WTC11 (cell line): ENCODE measurements around the gene PTN. TPM values are rescaled to one million over a fixed set of nuclear protein-coding genes. Genes with fewer than 3 reads are reported as not detected.

ENCODE experiments used
- ATAC-seq: fragments of 200-7000 bp; cut with Tn5 transposase; 2 replicates; pipeline ENCODE4 v1.10.0; 2021; ENCODE audit warnings: mild to moderate bottlenecking, moderate library complexity
- CTCF ChIA-PET: fragments of 300-600 bp; sonication (Branson Sonifier 250); formaldehyde crosslinking; loops from one replicate; lab custom pipeline; 2021; ENCODE audit warnings: antibody characterized with exemption; lab: Charles Lee
- POLR2A ChIA-PET: fragments of 350-600 bp; sonication (Branson Sonifier 250); formaldehyde crosslinking; loops from one replicate; lab custom pipeline; 2021; ENCODE audit warnings: antibody characterized with exemption; lab: Charles Lee
- DNase-seq: peaks from one replicate; pipeline ENCODE4 v3.0.0; 2021; ENCODE audit warnings: low spot score
- H3K27ac Mint-ChIP-seq: 2 replicates; pipeline ENCODE4 v1.8.0; 2021; ENCODE audit warnings: mixed read lengths
- H3K27me3 Mint-ChIP-seq: 2 replicates; pipeline ENCODE4 v1.8.0; 2021; ENCODE audit warnings: low read depth, mild to moderate bottlenecking, moderate library complexity, mixed read lengths
- H3K36me3 Mint-ChIP-seq: 2 replicates; pipeline ENCODE4 v1.8.0; 2021; ENCODE audit warnings: mixed read lengths
- H3K4me1 Mint-ChIP-seq: 2 replicates; pipeline ENCODE4 v1.8.0; 2022; ENCODE audit warnings: mixed read lengths
- H3K4me3 Mint-ChIP-seq: 2 replicates; pipeline ENCODE4 v1.8.0; 2021; ENCODE audit warnings: mild to moderate bottlenecking, moderate library complexity, mixed read lengths
- H3K9me3 Mint-ChIP-seq: 2 replicates; pipeline ENCODE4 v1.8.0; 2021; ENCODE audit warnings: mixed read lengths
- FOXJ3 ChIP-seq: sonication (generic); formaldehyde crosslinking; IDR thresholded peaks from 2 replicates; pipeline ENCODE4 v1.9.0; 2021; ENCODE audit warnings: missing genetic modification reagents, mild to moderate bottlenecking, borderline replicate concordance
- MXD4 ChIP-seq: fragments of 250-450 bp; sonication (Bioruptor Pico); IDR thresholded peaks from 2 replicates; pipeline ENCODE4 v1.8.0; 2021; ENCODE audit warnings: mild to moderate bottlenecking, moderate library complexity, borderline replicate concordance
- NR2C2 ChIP-seq: sonication (generic); formaldehyde crosslinking; IDR thresholded peaks from 2 replicates; pipeline ENCODE4 v1.8.0; 2022; ENCODE audit warnings: mild to moderate bottlenecking, missing genetic modification reagents
- RORB ChIP-seq: fragments of 250-450 bp; sonication (Bioruptor Pico); IDR thresholded peaks from 2 replicates; pipeline ENCODE4 v1.9.0; 2021; ENCODE audit warnings: mild to moderate bottlenecking
- SMAD4 ChIP-seq: sonication (generic); formaldehyde crosslinking; IDR thresholded peaks from 2 replicates; pipeline ENCODE4 v1.8.0; 2022; ENCODE audit warnings: mild to moderate bottlenecking, missing genetic modification reagents
- TEAD4 ChIP-seq: sonication (generic); formaldehyde crosslinking; IDR thresholded peaks from 2 replicates; pipeline ENCODE4 v1.8.0; 2022; ENCODE audit warnings: mild to moderate bottlenecking, missing genetic modification reagents
- ZNF416 ChIP-seq: fragments of 250-450 bp; sonication (Bioruptor Pico); IDR thresholded peaks from 2 replicates; pipeline ENCODE4 v1.9.0; 2021; ENCODE audit warnings: mild to moderate bottlenecking, inconsistent platforms
- ZNF512 ChIP-seq: sonication (generic); formaldehyde crosslinking; IDR thresholded peaks from 2 replicates; pipeline ENCODE4 v1.8.1; 2022; ENCODE audit warnings: missing genetic modification reagents, borderline replicate concordance
- ZNF532 ChIP-seq: fragments of 250-450 bp; sonication (Bioruptor Pico); IDR thresholded peaks from 2 replicates; pipeline ENCODE4 v1.9.0; 2021; ENCODE audit warnings: mild to moderate bottlenecking, borderline replicate concordance
- total RNA-seq: library from RNA; stranded (reverse); gene quantifications from 3 replicates; pipeline ENCODE4 v1.2.3, GENCODE V29; 2021
- TF ChIP-seq, protein P1 (sequence below): sonication (generic); formaldehyde crosslinking; IDR thresholded peaks from 2 replicates; pipeline ENCODE4 v1.8.0; 2023; ENCODE audit warnings: missing genetic modification reagents, mild to moderate bottlenecking, borderline replicate concordance
- TF ChIP-seq, protein P2 (sequence below): fragments of 200-600 bp; IDR thresholded peaks from 2 replicates; pipeline ENCODE4 v1.8.0; 2022; ENCODE audit warnings: antibody characterized with exemption
- TF ChIP-seq, protein P3 (sequence below): sonication (generic); formaldehyde crosslinking; IDR thresholded peaks from 2 replicates; pipeline ENCODE4 v1.8.0; 2023; ENCODE audit warnings: mild to moderate bottlenecking, missing genetic modification reagents
- TF ChIP-seq, protein P4 (sequence below): fragments of 250-450 bp; sonication (Bioruptor Pico); IDR thresholded peaks from 2 replicates; pipeline ENCODE4 v2.1.2; 2022; ENCODE audit warnings: mild to moderate bottlenecking, moderate library complexity
- TF ChIP-seq, protein P5 (sequence below): sonication (generic); formaldehyde crosslinking; IDR thresholded peaks from 2 replicates; pipeline ENCODE4 v1.8.0; 2022; ENCODE audit warnings: mild to moderate bottlenecking, missing genetic modification reagents

Gene PTN
- total RNA-seq, 1 experiment from 2014 or later = 18.9 TPM

GRCh38 chr7:137351941-137352340, 8.4 kb upstream of the PTN start (continued):
- TF ChIP-seq, protein P1, sequence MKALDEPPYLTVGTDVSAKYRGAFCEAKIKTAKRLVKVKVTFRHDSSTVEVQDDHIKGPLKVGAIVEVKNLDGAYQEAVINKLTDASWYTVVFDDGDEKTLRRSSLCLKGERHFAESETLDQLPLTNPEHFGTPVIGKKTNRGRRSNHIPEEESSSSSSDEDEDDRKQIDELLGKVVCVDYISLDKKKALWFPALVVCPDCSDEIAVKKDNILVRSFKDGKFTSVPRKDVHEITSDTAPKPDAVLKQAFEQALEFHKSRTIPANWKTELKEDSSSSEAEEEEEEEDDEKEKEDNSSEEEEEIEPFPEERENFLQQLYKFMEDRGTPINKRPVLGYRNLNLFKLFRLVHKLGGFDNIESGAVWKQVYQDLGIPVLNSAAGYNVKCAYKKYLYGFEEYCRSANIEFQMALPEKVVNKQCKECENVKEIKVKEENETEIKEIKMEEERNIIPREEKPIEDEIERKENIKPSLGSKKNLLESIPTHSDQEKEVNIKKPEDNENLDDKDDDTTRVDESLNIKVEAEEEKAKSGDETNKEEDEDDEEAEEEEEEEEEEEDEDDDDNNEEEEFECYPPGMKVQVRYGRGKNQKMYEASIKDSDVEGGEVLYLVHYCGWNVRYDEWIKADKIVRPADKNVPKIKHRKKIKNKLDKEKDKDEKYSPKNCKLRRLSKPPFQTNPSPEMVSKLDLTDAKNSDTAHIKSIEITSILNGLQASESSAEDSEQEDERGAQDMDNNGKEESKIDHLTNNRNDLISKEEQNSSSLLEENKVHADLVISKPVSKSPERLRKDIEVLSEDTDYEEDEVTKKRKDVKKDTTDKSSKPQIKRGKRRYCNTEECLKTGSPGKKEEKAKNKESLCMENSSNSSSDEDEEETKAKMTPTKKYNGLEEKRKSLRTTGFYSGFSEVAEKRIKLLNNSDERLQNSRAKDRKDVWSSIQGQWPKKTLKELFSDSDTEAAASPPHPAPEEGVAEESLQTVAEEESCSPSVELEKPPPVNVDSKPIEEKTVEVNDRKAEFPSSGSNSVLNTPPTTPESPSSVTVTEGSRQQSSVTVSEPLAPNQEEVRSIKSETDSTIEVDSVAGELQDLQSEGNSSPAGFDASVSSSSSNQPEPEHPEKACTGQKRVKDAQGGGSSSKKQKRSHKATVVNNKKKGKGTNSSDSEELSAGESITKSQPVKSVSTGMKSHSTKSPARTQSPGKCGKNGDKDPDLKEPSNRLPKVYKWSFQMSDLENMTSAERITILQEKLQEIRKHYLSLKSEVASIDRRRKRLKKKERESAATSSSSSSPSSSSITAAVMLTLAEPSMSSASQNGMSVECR (CRISPR knock-in tag) = no peak

- CTCF ChIA-PET = no interaction called here
- peak; percentile 10; the same call in 1 of the 2 replicates for ATAC-seq
Observed at GRCh38 chr7:137345799-137346449, 2.4 kb upstream of the PTN start.

More at GRCh38 chr7:137345799-137346449, 2.4 kb upstream of the PTN start:
- Mint-ChIP-seq H3K27ac (no peak overlapping the region), H3K36me3 (no peaks in the 10 kb centered on the region), H3K4me1 (peaks cover 55% of the 10 kb centered on the region), H3K27me3 (peaks cover 19% of the 10 kb centered on the region)
- POLR2A ChIA-PET = no interaction called here
- DNase-seq = no peak
- TF ChIP-seq, protein P2, sequence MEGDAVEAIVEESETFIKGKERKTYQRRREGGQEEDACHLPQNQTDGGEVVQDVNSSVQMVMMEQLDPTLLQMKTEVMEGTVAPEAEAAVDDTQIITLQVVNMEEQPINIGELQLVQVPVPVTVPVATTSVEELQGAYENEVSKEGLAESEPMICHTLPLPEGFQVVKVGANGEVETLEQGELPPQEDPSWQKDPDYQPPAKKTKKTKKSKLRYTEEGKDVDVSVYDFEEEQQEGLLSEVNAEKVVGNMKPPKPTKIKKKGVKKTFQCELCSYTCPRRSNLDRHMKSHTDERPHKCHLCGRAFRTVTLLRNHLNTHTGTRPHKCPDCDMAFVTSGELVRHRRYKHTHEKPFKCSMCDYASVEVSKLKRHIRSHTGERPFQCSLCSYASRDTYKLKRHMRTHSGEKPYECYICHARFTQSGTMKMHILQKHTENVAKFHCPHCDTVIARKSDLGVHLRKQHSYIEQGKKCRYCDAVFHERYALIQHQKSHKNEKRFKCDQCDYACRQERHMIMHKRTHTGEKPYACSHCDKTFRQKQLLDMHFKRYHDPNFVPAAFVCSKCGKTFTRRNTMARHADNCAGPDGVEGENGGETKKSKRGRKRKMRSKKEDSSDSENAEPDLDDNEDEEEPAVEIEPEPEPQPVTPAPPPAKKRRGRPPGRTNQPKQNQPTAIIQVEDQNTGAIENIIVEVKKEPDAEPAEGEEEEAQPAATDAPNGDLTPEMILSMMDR = no peak
- no peak for TF ChIP-seq SMAD4
- TF ChIP-seq, protein P3, sequence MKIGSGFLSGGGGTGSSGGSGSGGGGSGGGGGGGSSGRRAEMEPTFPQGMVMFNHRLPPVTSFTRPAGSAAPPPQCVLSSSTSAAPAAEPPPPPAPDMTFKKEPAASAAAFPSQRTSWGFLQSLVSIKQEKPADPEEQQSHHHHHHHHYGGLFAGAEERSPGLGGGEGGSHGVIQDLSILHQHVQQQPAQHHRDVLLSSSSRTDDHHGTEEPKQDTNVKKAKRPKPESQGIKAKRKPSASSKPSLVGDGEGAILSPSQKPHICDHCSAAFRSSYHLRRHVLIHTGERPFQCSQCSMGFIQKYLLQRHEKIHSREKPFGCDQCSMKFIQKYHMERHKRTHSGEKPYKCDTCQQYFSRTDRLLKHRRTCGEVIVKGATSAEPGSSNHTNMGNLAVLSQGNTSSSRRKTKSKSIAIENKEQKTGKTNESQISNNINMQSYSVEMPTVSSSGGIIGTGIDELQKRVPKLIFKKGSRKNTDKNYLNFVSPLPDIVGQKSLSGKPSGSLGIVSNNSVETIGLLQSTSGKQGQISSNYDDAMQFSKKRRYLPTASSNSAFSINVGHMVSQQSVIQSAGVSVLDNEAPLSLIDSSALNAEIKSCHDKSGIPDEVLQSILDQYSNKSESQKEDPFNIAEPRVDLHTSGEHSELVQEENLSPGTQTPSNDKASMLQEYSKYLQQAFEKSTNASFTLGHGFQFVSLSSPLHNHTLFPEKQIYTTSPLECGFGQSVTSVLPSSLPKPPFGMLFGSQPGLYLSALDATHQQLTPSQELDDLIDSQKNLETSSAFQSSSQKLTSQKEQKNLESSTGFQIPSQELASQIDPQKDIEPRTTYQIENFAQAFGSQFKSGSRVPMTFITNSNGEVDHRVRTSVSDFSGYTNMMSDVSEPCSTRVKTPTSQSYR (CRISPR knock-in tag) = no peak
- TF ChIP-seq RORB (CRISPR knock-in tag) = no peak
- 0 out of 2 replicates have a peak, but pooled peaks have one; percentile 26 for TF ChIP-seq ZNF532 (CRISPR knock-in tag)
- TF ChIP-seq, protein P4, sequence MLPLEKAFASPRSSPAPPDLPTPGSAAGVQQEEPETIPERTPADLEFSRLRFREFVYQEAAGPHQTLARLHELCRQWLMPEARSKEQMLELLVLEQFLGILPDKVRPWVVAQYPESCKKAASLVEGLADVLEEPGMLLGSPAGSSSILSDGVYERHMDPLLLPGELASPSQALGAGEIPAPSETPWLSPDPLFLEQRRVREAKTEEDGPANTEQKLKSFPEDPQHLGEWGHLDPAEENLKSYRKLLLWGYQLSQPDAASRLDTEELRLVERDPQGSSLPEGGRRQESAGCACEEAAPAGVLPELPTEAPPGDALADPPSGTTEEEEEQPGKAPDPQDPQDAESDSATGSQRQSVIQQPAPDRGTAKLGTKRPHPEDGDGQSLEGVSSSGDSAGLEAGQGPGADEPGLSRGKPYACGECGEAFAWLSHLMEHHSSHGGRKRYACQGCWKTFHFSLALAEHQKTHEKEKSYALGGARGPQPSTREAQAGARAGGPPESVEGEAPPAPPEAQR (CRISPR knock-in tag) = peak; percentile 70; the same call in 1 of the 2 replicates
- TF ChIP-seq FOXJ3 = no peak
- TF ChIP-seq, protein P5, sequence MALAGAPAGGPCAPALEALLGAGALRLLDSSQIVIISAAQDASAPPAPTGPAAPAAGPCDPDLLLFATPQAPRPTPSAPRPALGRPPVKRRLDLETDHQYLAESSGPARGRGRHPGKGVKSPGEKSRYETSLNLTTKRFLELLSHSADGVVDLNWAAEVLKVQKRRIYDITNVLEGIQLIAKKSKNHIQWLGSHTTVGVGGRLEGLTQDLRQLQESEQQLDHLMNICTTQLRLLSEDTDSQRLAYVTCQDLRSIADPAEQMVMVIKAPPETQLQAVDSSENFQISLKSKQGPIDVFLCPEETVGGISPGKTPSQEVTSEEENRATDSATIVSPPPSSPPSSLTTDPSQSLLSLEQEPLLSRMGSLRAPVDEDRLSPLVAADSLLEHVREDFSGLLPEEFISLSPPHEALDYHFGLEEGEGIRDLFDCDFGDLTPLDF (CRISPR knock-in tag) = no peak
- no peak for TF ChIP-seq NR2C2 (CRISPR knock-in tag)
- no peak for TF ChIP-seq TEAD4 (CRISPR knock-in tag)
- TF ChIP-seq MXD4 (CRISPR knock-in tag) = peak; percentile 64; the same call in 1 of the 2 replicates
- no peak for TF ChIP-seq ZNF512 (CRISPR knock-in tag)
- no peak for TF ChIP-seq ZNF416
- TF ChIP-seq, all 79 proteins: peak for 3
- H3K9me3 Mint-ChIP-seq = peaks cover 3% of the 10 kb centered on the region
- no peak overlapping the region for H3K4me3 Mint-ChIP-seq
